AG04450 (cell line): ENCODE results near the gene MUL1. TPM values are rescaled to one million over a fixed set of nuclear protein-coding genes. Genes with fewer than 3 reads are reported as not detected.

Experiments
- CTCF ChIA-PET: fragments of 300-600, 350-600 bp; formaldehyde crosslinking; extraction: SDS; loops from one replicate; lab custom pipeline; 2022; ENCODE audit warnings: antibody characterized with exemption, inconsistent platforms; lab: Charles Lee
- POLR2A ChIA-PET: fragments of 350-600 bp; formaldehyde crosslinking; extraction: SDS; loops from one replicate; lab custom pipeline; 2021; ENCODE audit warnings: antibody characterized with exemption, inconsistent platforms; lab: Yijun Ruan, JAX
- DNase-seq: peaks from one replicate; pipeline ENCODE4 v3.0.0-alpha.2; 2011; ENCODE audit warnings: low read depth, low spot score
- H3K27ac ChIP-seq: one replicate; pipeline ENCODE4 v1.5.1; 2012; ENCODE audit warnings: low read depth, low read length, control low read depth
- H3K27me3 ChIP-seq: one replicate; pipeline ENCODE4 v1.6.0; 2012; ENCODE audit warnings: low read length; ENCODE audit not compliant: control insufficient read depth, insufficient read depth
- H3K4me3 ChIP-seq: 2 replicates; pipeline ENCODE4 v1.5.1; 2011; ENCODE audit warnings: mild to moderate bottlenecking, low read depth, low read length, control low read depth
- H3K9me3 ChIP-seq: 2 replicates; pipeline ENCODE4 v1.5.1; 2012; ENCODE audit warnings: low read length; ENCODE audit not compliant: control insufficient read depth, insufficient read depth
- CTCF ChIP-seq: IDR thresholded peaks from 2 replicates; pipeline ENCODE4 v1.5.1; 2011; ENCODE audit warnings: low read depth, low read length, control low read depth, inconsistent platforms
- polyA plus RNA-seq: library from polyadenylated mRNA; depleted of rRNA; stranded (reverse); fragments of >200 nt; gene quantifications from 2 replicates; pipeline ENCODE4 v1.2.3, GENCODE V29; 2011

Gene MUL1
- polyA plus RNA-seq, 1 experiment: 23.1 TPM

- peaks cover 63% of the 10 kb centered on the region for H3K27me3 ChIP-seq
- no peak for DNase-seq
- no peaks in the 10 kb centered on the region; the same call in 1 of the 2 replicates for H3K9me3 ChIP-seq
- H3K4me3 ChIP-seq: peak within 1 kb of the TSS; percentile 10; the same call in 1 of the 2 replicates
- POLR2A ChIA-PET: no interaction called here
- no peak for TF ChIP-seq CTCF
- no peak within 1 kb of the TSS for H3K27ac ChIP-seq
- CTCF ChIA-PET: interaction anchor here (1.4 to 2.3 kb wide), 2 partner anchors 23 to 81 kb away, joined by 3 to 8 read pairs; no protein-coding TSS in a partner anchor
Observed at GRCh38 chr1:20551945-20552727, 44.2 kb upstream of the MUL1 start, which contains the start of gene FAM43B. Gene FAM43B (plus strand): TSS chr1:20552573. CDS start chr1:20552974, 401 bp downstream.

- ChIA-PET CTCF (interaction anchor here (1.4 to 2.3 kb wide), 2 partner anchors 24 to 82 kb away, joined by 3 to 8 read pairs; no protein-coding TSS in a partner anchor), POLR2A (no interaction called here)
- Histone ChIP-seq H3K27ac (no peak overlapping the region), H3K27me3 (peaks cover 61% of the 10 kb centered on the region), H3K4me3 (no peak overlapping the region), H3K9me3 (no peaks in the 10 kb centered on the region; the same call in 1 of the 2 replicates)
- DNase-seq: no peak
- TF ChIP-seq CTCF: no peak
Observed at GRCh38 chr1:20551161-20551560, 43.2 kb upstream of the MUL1 start.

- ChIA-PET CTCF (no interaction called here), POLR2A (no interaction called here)
- Histone ChIP-seq H3K27me3 (peaks cover 44% of the 10 kb centered on the region), H3K9me3 (no peaks in the 10 kb centered on the region), H3K4me3 (no peak overlapping the region), H3K27ac (no peak overlapping the region)
- DNase-seq: no peak
- TF ChIP-seq CTCF: no peak
Observed at GRCh38 chr1:20546637-20547036, 38.7 kb upstream of the MUL1 start.

- TF ChIP-seq CTCF: no peak
- no peak for DNase-seq
- Histone ChIP-seq H3K9me3 (no peaks in the 10 kb centered on the region), H3K4me3 (no peak overlapping the region), H3K27me3 (peaks cover 41% of the 10 kb centered on the region), H3K27ac (no peak overlapping the region)
- CTCF ChIA-PET: interaction anchor here (2.5 kb wide), 1 partner anchor 93 kb away, joined by 9 read pairs; the partner anchor contains the start of gene PINK1
- POLR2A ChIA-PET: no interaction called here
Observed at GRCh38 chr1:20540281-20540680, 32.3 kb upstream of the MUL1 start.
